Measurements from ENCODE around the gene NOD1. TPM values are rescaled to one million over a fixed set of nuclear protein-coding genes. Genes with fewer than 3 reads are reported as not detected.
"Not testable (repeated sequence)": the region's sequence is repeated elsewhere in the genome, so short reads cannot be mapped to it uniquely, and the experiment has no call there.

The NOD1 gene
- total and polyA plus RNA-seq, 8 donors, result 2.3 to 18.3 (median 5.5) TPM

DNA sequence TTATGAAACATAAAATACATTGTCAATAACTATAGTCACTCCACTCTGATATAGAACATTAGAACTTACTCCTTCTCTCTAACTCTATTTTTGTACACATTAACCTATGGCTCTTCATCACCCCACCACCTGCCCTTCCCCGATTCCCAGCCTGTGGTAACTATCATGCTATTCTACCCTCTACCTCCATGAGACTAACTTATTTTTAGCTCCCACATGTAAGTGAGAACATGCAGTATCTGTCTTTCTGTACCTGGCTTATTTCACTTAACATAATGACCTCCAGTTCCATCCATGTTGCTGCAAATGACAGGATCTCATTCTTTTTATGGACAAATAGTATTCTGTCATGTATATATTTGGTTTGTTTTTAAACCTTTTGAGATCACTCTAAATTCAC is 8.8 kb upstream of the NOD1 start:
- H3K4me3 ChIP-seq, result no peak overlapping the region
- H3K27ac ChIP-seq, result no peak overlapping the region
- H3K27me3 ChIP-seq, result no peaks in the 10 kb centered on the region
- no peak for DNase-seq
- TF ChIP-seq POLR2AphosphoS5 (IDR thresholded peaks at IDR 0.05), result no peak
- TF ChIP-seq POLR2A (IDR thresholded peaks at IDR 0.05), result no peak
- TF ChIP-seq, protein P1, sequence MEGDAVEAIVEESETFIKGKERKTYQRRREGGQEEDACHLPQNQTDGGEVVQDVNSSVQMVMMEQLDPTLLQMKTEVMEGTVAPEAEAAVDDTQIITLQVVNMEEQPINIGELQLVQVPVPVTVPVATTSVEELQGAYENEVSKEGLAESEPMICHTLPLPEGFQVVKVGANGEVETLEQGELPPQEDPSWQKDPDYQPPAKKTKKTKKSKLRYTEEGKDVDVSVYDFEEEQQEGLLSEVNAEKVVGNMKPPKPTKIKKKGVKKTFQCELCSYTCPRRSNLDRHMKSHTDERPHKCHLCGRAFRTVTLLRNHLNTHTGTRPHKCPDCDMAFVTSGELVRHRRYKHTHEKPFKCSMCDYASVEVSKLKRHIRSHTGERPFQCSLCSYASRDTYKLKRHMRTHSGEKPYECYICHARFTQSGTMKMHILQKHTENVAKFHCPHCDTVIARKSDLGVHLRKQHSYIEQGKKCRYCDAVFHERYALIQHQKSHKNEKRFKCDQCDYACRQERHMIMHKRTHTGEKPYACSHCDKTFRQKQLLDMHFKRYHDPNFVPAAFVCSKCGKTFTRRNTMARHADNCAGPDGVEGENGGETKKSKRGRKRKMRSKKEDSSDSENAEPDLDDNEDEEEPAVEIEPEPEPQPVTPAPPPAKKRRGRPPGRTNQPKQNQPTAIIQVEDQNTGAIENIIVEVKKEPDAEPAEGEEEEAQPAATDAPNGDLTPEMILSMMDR (IDR thresholded peaks at IDR 0.05), result no peak
- TF ChIP-seq EP300 (IDR thresholded peaks at IDR 0.05), result no peak
- H3K4me1 ChIP-seq, result no peaks in the 10 kb centered on the region
- intact Hi-C loops (cut with DNase I; ENCODE audit: low total_unique reads), result no loop called here
- H3K36me3 ChIP-seq, result no peaks in the 10 kb centered on the region
- H3K9me3 ChIP-seq, result peaks cover 0 to 6% (median 2%) of the 10 kb centered on the region in 4 donors
- WGBS, 5 donors, result 87 to 100% (median 91%) methylated on average over 1 of the region's 1 CpG

DNA sequence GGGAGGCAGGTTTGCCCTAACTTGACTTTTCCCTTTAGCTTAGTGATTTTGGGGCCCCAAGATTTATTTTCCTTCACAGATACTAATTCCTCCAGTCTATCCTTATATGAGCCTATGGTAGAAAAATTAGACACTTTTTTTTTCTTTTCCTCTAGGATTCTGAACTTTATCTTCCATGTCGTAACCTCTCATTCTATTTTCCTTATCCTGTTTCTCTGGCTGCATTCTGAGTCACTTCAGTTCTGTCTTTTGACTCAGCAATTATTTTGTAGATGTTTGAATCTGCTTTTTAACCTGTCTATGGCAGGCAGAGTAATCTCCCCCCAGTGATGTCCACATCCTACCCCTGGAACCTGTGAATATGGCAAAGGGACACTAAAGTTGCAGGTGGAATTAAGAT is 7.1 kb upstream of the NOD1 start:
- no peaks in the 10 kb centered on the region for H3K4me1 ChIP-seq
- H3K4me3 ChIP-seq, result no peak overlapping the region
- no peaks in the 10 kb centered on the region for H3K9me3 ChIP-seq
- H3K36me3 ChIP-seq, result no peaks in the 10 kb centered on the region
- intact Hi-C loops (cut with DNase I; ENCODE audit: low total_unique reads), result no loop called here
- DNase-seq, result no peak
- TF ChIP-seq, protein P1 (IDR thresholded peaks at IDR 0.05), result no peak
- TF ChIP-seq POLR2A (IDR thresholded peaks at IDR 0.05), result no peak
- no peak for TF ChIP-seq EP300 (IDR thresholded peaks at IDR 0.05)
- TF ChIP-seq POLR2AphosphoS5 (IDR thresholded peaks at IDR 0.05), result no peak
- 91 to 100% (median 94%) methylated on average over 1 of the region's 1 CpG for WGBS, 5 donors
- H3K27me3 ChIP-seq, result no peaks in the 10 kb centered on the region
- no peak overlapping the region for H3K27ac ChIP-seq

- H3K9me3 ChIP-seq; intact Hi-C loops (cut with DNase I; ENCODE audit: low total_unique reads); H3K27ac ChIP-seq; H3K36me3 ChIP-seq; DNase-seq; H3K27me3 ChIP-seq; H3K4me3 ChIP-seq: not testable (repeated sequence)
- H3K4me1 ChIP-seq, result peaks cover 14 to 30% (median 27%) of the 10 kb centered on the region in 4 donors
- WGBS, 5 donors, result 94 to 96% (median 95%) methylated on average over 9 of the region's 9 CpGs
These were observed 2.8 kb upstream of the NOD1 start for GRCh38 chr7:30481416-30481815.

DNA sequence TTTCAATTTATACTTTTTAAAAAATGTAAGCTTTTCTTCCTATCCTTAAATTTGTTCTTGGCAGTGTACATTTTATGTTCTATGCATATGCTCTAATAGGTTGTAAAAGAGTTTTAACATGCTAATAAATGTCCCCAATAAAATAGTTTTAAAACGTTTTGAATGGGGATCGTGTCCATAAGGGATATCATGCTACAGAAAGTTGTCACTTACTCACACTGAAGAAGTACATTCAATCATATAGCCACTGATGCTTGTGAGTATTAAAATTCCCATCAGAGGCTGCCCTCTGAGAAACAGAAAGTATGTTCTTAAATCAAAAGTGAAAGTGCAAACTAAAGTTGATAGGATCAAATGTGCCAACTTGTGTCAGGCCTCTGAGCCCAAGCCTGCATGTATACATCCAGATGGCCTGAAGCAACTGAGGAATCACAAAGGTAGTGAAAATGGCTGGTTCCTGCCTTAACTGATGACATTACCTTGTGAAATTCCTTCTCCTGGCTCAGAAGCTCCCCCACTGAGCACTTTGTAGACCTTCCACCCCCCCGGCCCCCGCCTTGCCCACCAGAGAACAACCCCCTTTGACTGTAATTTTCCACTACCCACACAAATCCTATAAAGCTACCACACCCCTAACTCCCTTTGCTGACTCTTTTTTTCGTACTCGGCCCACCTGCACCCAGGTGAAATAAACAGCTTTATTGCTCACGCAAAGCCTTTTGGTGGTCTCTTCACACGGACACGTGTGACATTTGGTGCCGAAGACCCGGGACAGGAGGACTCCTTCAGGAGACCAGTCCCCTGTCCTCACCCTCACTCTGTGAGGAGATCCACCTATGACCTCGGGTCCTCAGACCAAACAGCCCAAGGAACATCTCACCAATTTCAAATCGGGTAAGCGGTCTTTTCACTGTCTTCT is 877 bp upstream of the NOD1 start:
- H3K27me3 ChIP-seq, result no peaks in the 10 kb centered on the region
- peak in 1 of 2 donors; percentile 70 for DNase-seq
- no peaks in the 10 kb centered on the region for H3K9me3 ChIP-seq
- H3K27ac ChIP-seq, result peak overlapping the region in 4 of 5 donors; percentile 86 to 95 (median 90)
- H3K4me3 ChIP-seq, result peak overlapping the region; percentile 53 to 74 (median 64)
- TF ChIP-seq, protein P1 (IDR thresholded peaks at IDR 0.05), result no peak
- TF ChIP-seq POLR2AphosphoS5 (IDR thresholded peaks at IDR 0.05) (peak in 1 of 3 donors; percentile 18), POLR2A (IDR thresholded peaks at IDR 0.05) (no peak)
- intact Hi-C loops (cut with DNase I; ENCODE audit: low total_unique reads), result no loop called here
- WGBS, 5 donors, result 83 to 86% (median 85%) methylated on average over 14 of the region's 14 CpGs
- no peaks in the 10 kb centered on the region for H3K36me3 ChIP-seq
- peaks cover 29 to 49% (median 46%) of the 10 kb centered on the region in 4 donors for H3K4me1 ChIP-seq
